Activated T-cell treated with anti-CD3 and anti-CD28 coated beads, Interleukin-2, amount 50 U/mL, for 4 hours (primary cell): ENCODE data around the gene OR11H12. TPM values are rescaled to one million over a fixed set of nuclear protein-coding genes. Genes with fewer than 3 reads are reported as not detected.
"Not testable (repeated sequence)": the region's sequence is repeated elsewhere in the genome, so short reads cannot be mapped to it uniquely, and the experiment has no call there.

Experiments
- ATAC-seq, 2 donors: fragments of 200-7000 bp; cut with Tn5 transposase; one replicate each; pipeline ENCODE4 v1.10.0; 2021
- DNase-seq: peaks from one replicate; pipeline ENCODE4 v3.0.0-alpha.2; 2020
- H3K27me3 Mint-ChIP-seq: one replicate; pipeline ENCODE4 v1.8.0; 2021; ENCODE audit warnings: low read depth, mixed read lengths
- H3K36me3 Mint-ChIP-seq: one replicate; pipeline ENCODE4 v1.8.0; 2022; ENCODE audit warnings: mixed read lengths; ENCODE audit not compliant: insufficient read depth
- H3K4me1 Mint-ChIP-seq: one replicate; pipeline ENCODE4 v1.8.0; 2021; ENCODE audit warnings: low read depth, mixed read lengths
- H3K4me3 Mint-ChIP-seq: one replicate; pipeline ENCODE4 v1.8.0; 2021; ENCODE audit warnings: mild to moderate bottlenecking, moderate library complexity, mixed read lengths
- H3K9me3 Mint-ChIP-seq: one replicate; pipeline ENCODE4 v1.8.0; 2021; ENCODE audit warnings: mixed read lengths
- total RNA-seq, 3 donors: library from RNA; stranded (reverse); gene quantifications; one replicate each; pipeline ENCODE4 v1.2.1, GENCODE V29; 2021

OR11H12 gene, protein sequence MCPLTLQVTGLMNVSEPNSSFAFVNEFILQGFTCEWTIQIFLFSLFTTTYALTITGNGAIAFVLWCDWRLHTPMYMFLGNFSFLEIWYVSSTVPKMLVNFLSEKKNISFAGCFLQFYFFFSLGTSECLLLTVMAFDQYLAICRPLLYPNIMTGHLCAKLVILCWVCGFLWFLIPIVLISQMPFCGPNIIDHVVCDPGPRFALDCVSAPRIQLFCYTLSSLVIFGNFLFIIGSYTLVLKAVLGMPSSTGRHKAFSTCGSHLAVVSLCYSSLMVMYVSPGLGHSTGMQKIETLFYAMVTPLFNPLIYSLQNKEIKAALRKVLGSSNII
- not detected for total RNA-seq

DNA sequence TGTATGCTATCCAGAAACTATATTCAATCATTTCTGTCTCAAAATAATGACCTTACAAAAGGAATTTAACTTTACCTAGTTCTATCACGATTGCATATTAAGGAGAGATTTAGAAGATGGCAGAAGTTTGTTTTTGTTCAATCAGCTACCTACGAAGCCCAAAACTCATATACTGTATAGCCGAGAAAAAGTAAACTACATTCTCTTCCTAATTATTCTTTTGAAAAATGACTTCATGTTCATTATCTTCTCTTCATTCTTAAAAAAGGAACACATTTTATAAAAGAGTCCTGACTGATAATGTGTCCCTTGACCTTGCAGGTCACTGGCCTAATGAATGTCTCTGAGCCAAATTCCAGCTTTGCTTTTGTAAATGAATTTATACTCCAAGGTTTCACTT is at the start of gene OR11H12:
Gene OR11H12, plus strand, starts transcription at position 301 of the 400 bp plus-strand sequence. Its CDS starts 0 bp downstream, at position 301.
- not testable (repeated sequence) for H3K9me3 Mint-ChIP-seq, H3K4me1 Mint-ChIP-seq, H3K27me3 Mint-ChIP-seq, H3K4me3 Mint-ChIP-seq, DNase-seq, H3K36me3 Mint-ChIP-seq, ATAC-seq

DNA sequence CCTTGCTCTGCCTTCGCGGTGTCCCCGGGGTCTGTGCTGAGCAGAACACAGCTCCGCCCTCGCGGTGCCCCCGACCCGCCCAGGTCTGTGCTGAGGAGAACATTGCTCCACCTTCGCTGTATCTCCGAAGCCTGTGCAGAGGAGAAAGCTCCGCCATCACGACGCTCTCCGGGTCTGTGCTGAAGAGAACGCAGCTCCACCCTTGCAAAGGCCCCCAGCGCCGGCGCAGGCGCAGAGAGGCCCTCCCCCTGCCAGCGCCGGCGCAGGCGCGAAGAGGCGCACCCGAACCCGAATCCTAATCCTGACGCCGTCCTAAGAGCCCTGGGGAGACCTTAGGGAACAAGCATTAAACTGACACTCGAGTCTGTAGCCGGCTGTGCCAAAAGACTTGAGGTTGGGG is 18.0 kb upstream of the OR11H12 start:
- not testable (repeated sequence) for H3K4me1 Mint-ChIP-seq, DNase-seq, H3K36me3 Mint-ChIP-seq, H3K27me3 Mint-ChIP-seq, H3K9me3 Mint-ChIP-seq, ATAC-seq, H3K4me3 Mint-ChIP-seq

DNA sequence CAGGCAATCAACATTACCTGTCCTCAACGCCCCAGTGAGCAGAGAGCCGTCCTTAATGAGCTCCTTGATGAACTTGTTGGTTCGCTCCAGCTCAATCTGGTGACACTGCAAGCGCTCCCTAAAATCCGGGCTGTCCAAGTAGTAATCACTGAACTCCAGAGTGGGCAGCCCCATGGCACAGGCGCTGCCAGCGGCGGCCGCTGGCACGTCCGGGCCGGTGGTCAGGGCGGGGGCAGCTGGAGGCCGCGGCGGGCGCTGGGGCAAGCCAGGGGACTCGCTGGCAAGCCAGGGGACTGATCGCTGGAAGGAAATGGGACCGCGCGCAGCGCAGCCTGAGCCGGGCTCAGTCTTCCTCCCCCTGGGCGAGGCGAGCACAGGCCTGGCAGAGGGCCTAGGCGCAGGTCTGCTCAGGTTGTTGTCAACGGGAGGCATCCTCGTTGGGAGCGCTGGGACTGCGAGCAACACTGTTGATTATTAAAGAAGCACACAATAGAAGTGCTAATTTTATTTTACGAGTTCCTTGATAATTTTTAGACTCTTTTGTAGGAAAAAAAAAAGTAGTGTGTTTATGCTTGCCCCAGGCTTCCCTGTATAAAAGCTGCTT is 25.8 kb downstream of the OR11H12 start:
- H3K27me3 Mint-ChIP-seq, H3K9me3 Mint-ChIP-seq, H3K4me1 Mint-ChIP-seq, H3K36me3 Mint-ChIP-seq, ATAC-seq, H3K4me3 Mint-ChIP-seq, DNase-seq: not testable (repeated sequence)

DNA sequence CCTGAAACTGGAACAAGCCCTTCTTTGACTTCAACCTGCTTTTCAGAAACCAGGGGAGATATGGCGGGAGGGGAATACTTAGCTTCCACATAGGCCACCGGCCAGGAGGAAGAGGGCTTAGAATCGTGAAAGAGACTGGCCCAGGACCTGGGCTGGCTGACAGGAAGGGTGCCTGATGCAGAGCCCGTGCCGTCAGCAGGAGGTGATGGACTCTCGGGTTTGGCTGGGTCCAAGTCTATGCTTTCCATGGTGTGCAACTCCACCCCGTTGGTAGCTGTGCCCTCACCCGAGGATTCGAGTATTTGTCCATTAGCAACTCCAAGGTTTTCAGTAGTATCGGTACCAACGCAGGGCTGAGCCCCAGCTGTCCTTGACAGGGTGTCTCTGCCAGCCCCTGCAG is 35.1 kb downstream of the OR11H12 start:
- not testable (repeated sequence) for ATAC-seq, H3K36me3 Mint-ChIP-seq, H3K4me3 Mint-ChIP-seq, H3K9me3 Mint-ChIP-seq, DNase-seq, H3K4me1 Mint-ChIP-seq, H3K27me3 Mint-ChIP-seq

DNA sequence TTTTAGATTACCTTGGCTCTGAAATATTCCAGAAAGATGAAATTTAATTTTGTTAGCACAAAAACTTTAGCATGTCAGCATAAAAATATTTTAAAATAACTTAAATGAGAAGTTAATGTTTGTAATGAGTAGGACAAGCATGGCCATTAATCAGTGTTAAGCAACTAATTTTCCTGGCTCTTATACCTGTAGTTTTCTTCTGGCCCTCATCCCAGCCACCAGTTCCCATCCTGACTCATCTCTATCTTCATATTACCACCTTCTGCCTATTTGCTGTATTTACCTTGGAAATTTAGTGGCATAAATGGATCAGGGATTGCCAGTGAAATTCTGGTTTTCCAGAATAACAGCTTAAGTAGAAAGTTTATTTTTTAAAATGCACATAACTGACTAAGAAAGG is 37.1 kb downstream of the OR11H12 start:
- not testable (repeated sequence) for DNase-seq, H3K36me3 Mint-ChIP-seq, ATAC-seq, H3K4me1 Mint-ChIP-seq, H3K27me3 Mint-ChIP-seq, H3K4me3 Mint-ChIP-seq, H3K9me3 Mint-ChIP-seq

DNA sequence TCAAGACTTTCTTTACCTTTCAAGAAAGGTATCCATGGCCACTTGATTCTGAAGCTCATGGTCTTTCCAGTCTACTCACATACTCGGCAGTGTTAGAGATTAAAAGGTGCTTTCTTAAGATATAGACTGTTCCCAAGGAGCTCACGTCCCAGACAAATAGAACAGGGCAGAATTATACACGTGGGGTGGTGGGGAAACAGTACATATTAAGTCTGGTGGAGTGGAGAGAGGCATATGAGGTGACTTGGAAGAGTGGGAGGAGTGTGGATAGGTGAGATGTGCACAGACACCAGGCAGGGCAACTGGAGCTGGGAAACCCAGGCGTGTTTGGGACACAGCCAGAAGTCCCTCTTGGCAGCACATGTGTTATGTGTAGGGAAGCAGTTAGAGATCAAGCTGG is 37.9 kb downstream of the OR11H12 start:
- H3K27me3 Mint-ChIP-seq, DNase-seq, H3K4me3 Mint-ChIP-seq, H3K4me1 Mint-ChIP-seq, H3K36me3 Mint-ChIP-seq, H3K9me3 Mint-ChIP-seq, ATAC-seq: not testable (repeated sequence)

DNA sequence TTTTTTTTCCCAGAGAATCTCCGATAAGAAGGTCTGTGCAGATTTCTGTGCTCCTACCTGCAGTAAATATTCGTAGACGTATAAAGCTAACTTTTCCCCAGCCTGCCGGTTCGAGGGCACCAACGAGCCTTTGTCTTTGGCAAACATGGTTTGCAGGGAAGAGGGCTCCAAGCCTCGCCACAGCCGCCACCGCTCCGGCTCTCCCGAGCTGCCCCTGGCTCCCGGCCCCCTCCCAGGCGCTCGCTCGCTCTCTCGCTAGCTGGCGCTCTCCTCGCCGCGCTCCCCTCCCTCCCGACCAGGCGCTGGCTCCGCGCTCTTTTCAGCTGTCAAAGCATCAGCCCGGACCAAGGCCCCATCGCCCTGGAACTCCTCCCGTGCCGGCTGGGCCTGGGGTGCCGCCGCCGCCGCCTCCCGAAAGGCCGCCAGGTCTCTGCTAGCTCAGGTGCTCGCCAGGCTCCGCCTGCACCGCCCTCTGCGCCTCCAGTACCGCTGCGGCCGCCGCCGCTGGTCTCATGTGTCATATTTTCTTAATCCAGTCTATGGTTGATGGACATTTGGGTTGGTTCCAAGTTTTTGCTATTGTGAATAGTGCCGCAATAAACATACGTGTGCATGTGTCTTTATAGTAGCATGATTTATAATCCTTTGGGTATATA is 45.3 kb downstream of the OR11H12 start:
- H3K4me1 Mint-ChIP-seq, ATAC-seq, H3K9me3 Mint-ChIP-seq, H3K27me3 Mint-ChIP-seq, DNase-seq, H3K4me3 Mint-ChIP-seq, H3K36me3 Mint-ChIP-seq: not testable (repeated sequence)
